Neural cell (in vitro differentiated cells): ENCODE measurements around the gene MAP1LC3B2. TPM values are rescaled to one million over a fixed set of nuclear protein-coding genes. Genes with fewer than 3 reads are reported as not detected.

Experiments
- H2AFZ ChIP-seq: fragments of 200-600, 300-800 bp; sonication (generic), shearing (Covaris generic); 2 replicates; pipeline ENCODE4 v1.6.0; 2014; ENCODE audit warnings: low read depth, mild to moderate bottlenecking, antibody characterized with exemption, low read length, moderate library complexity
- H3F3A ChIP-seq: fragments of 200-600 bp; shearing (Covaris generic); 2 replicates; pipeline ENCODE4 v1.6.1; 2016; ENCODE audit warnings: mild to moderate bottlenecking, moderate library complexity, mixed read lengths, antibody characterized with exemption, low read length; ENCODE audit not compliant: insufficient read depth, poor library complexity, severe bottlenecking
- H3K27ac ChIP-seq: fragments of 200-600, 300-800 bp; sonication (generic), shearing (Covaris generic); 2 replicates; pipeline ENCODE4 v1.5.1; 2014; ENCODE audit warnings: mild to moderate bottlenecking, low read length, moderate library complexity
- H3K27me3 ChIP-seq: fragments of 300-800, 200-600 bp; sonication (generic), shearing (Covaris generic); 2 replicates; pipeline ENCODE4 v1.6.0; 2014; ENCODE audit warnings: mild to moderate bottlenecking, low read depth, low read length, moderate library complexity; ENCODE audit not compliant: insufficient read depth
- H3K36me3 ChIP-seq: fragments of 300-800, 200-600 bp; sonication (generic), shearing (Covaris generic); 2 replicates; pipeline ENCODE4 v1.5.1; 2014; ENCODE audit warnings: mild to moderate bottlenecking, antibody characterized with exemption, low read length, moderate library complexity; ENCODE audit not compliant: insufficient read depth
- H3K4me2 ChIP-seq: fragments of 300-800, 200-600 bp; sonication (generic), shearing (Covaris generic); 2 replicates; pipeline ENCODE4 v1.6.0; 2014; ENCODE audit warnings: mild to moderate bottlenecking, low read length
- H3K4me3 ChIP-seq: fragments of 300-800, 200-600 bp; sonication (generic), shearing (Covaris generic); 2 replicates; pipeline ENCODE4 v1.5.1; 2014; ENCODE audit warnings: mild to moderate bottlenecking, low read length, moderate library complexity
- H3K79me2 ChIP-seq: fragments of 200-600 bp; shearing (Covaris generic); replicated peaks from 2 replicates; pipeline ENCODE4 v1.6.0; 2014; ENCODE audit warnings: mild to moderate bottlenecking, low read length, moderate library complexity; ENCODE audit not compliant: insufficient read depth
- H3K9ac ChIP-seq: fragments of 300-800, 200-600 bp; sonication (generic), shearing (Covaris generic); 2 replicates; pipeline ENCODE4 v1.6.1; 2016; ENCODE audit warnings: mild to moderate bottlenecking, low read length, mixed read lengths
- H3K9me2 ChIP-seq: fragments of 200-600 bp; shearing (Covaris generic); 2 replicates; pipeline ENCODE4 v1.6.1; 2016; ENCODE audit warnings: mild to moderate bottlenecking, low read length, mixed read lengths; ENCODE audit not compliant: insufficient read depth
- H3K9me3 ChIP-seq: fragments of 200-600, 300-800 bp; sonication (generic), shearing (Covaris generic); 2 replicates; pipeline ENCODE4 v1.6.1; 2016; ENCODE audit warnings: mild to moderate bottlenecking, mixed run types, low read length, moderate library complexity, mixed read lengths
- H4K20me1 ChIP-seq: fragments of 200-600 bp; shearing (Covaris generic); 2 replicates; pipeline ENCODE4 v1.6.1; 2016; ENCODE audit warnings: mild to moderate bottlenecking, mixed run types; ENCODE audit not compliant: insufficient read depth
- CTCF ChIP-seq: fragments of 450-650 bp; IDR thresholded peaks from 2 replicates; pipeline ENCODE4 v1.5.1; 2014; ENCODE audit warnings: antibody characterized with exemption, mild to moderate bottlenecking, moderate library complexity; ENCODE audit not compliant: poor library complexity, severe bottlenecking
- EP300 ChIP-seq: fragments of 450-650 bp; conservative IDR thresholded peaks from 2 replicates; pipeline ENCODE4 v1.6.1; 2014; ENCODE audit warnings: antibody characterized with exemption, mild to moderate bottlenecking, moderate library complexity; ENCODE audit not compliant: poor library complexity, severe bottlenecking
- EZH2 ChIP-seq: fragments of 200-600, 300-800 bp; shearing (Covaris generic), sonication (generic); IDR thresholded peaks from 2 replicates; pipeline ENCODE4 v1.6.1; 2014; ENCODE audit warnings: antibody characterized with exemption, low read length, borderline replicate concordance, mild to moderate bottlenecking; ENCODE audit not compliant: insufficient read depth, poor library complexity, severe bottlenecking
- MXI1 ChIP-seq: fragments of 450-650 bp; conservative IDR thresholded peaks from 2 replicates; pipeline ENCODE4 v1.6.1; 2014; ENCODE audit warnings: antibody characterized with exemption, mild to moderate bottlenecking; ENCODE audit not compliant: poor library complexity, severe bottlenecking
- POLR2AphosphoS5 ChIP-seq: IDR thresholded peaks from 2 replicates; pipeline ENCODE4 v1.6.1; 2012
- RAD21 ChIP-seq: fragments of 450-650 bp; conservative IDR thresholded peaks from 2 replicates; pipeline ENCODE4 v1.6.1; 2014; ENCODE audit warnings: antibody characterized with exemption, mild to moderate bottlenecking, moderate library complexity
- REST ChIP-seq: IDR thresholded peaks from 2 replicates; pipeline ENCODE4 v1.6.1; 2012; ENCODE audit warnings: borderline replicate concordance
- SMC3 ChIP-seq: fragments of 450-650 bp; conservative IDR thresholded peaks from 2 replicates; pipeline ENCODE4 v1.6.1; 2014; ENCODE audit warnings: antibody characterized with exemption, mild to moderate bottlenecking, moderate library complexity; ENCODE audit not compliant: poor library complexity
- TAF1 ChIP-seq: IDR thresholded peaks from 2 replicates; pipeline ENCODE4 v1.6.1; 2012; ENCODE audit warnings: low read depth
- polyA plus RNA-seq: library from polyadenylated mRNA; depleted of rRNA; stranded (reverse); fragments of >200 nt; gene quantifications from 2 replicates; pipeline ENCODE4 v1.2.3, GENCODE V29; 2014

Gene MAP1LC3B2
- polyA plus RNA-seq, 1 donor from 2014 or later: 3.9 TPM

- H3K36me3 ChIP-seq: no peaks in the 10 kb centered on the region
- H3K9me2 ChIP-seq: no peaks in the 10 kb centered on the region
- no peaks in the 10 kb centered on the region for H3K9me3 ChIP-seq
- no peaks in the 10 kb centered on the region for H3K79me2 ChIP-seq
- H3K9ac ChIP-seq: no peak overlapping the region
- no peak overlapping the region for H3K4me2 ChIP-seq
- no peaks in the 10 kb centered on the region for H4K20me1 ChIP-seq
- no peaks in the 10 kb centered on the region for H3K27me3 ChIP-seq
- TF ChIP-seq EP300 (peak; percentile 54), TAF1 (no peak), MXI1 (no peak), RAD21 (no peak)
- H3K27ac ChIP-seq: no peak overlapping the region
- H3F3A ChIP-seq: no peaks in the 10 kb centered on the region
- H3K4me3 ChIP-seq: no peak overlapping the region
- no peak overlapping the region for H2AFZ ChIP-seq
These were observed 11.2 kb upstream of the MAP1LC3B2 start for GRCh38 chr12:116547955-116548501.

GRCh38 chr12:116549993-116550392, 9.2 kb upstream of the MAP1LC3B2 start:
- H3K4me2 ChIP-seq: no peak overlapping the region
- no peak overlapping the region for H3K9ac ChIP-seq
- no peaks in the 10 kb centered on the region for H3K27me3 ChIP-seq
- TF ChIP-seq POLR2AphosphoS5 (no peak), REST (peak; percentile 69)
- no peaks in the 10 kb centered on the region for H3K79me2 ChIP-seq
- H3K9me3 ChIP-seq: no peaks in the 10 kb centered on the region
- no peak overlapping the region for H2AFZ ChIP-seq
- no peaks in the 10 kb centered on the region for H3K36me3 ChIP-seq
- no peak overlapping the region for H3K27ac ChIP-seq
- no peaks in the 10 kb centered on the region for H3F3A ChIP-seq
- no peaks in the 10 kb centered on the region for H3K9me2 ChIP-seq
- no peak overlapping the region for H3K4me3 ChIP-seq
- H4K20me1 ChIP-seq: no peaks in the 10 kb centered on the region

- Histone ChIP-seq H3K9me3 (no peaks in the 10 kb centered on the region), H3K79me2 (no peaks in the 10 kb centered on the region), H3K27me3 (no peaks in the 10 kb centered on the region), H4K20me1 (no peaks in the 10 kb centered on the region), H3K9ac (no peak overlapping the region), H3K9me2 (no peaks in the 10 kb centered on the region), H3K27ac (no peak overlapping the region), H2AFZ (no peak overlapping the region), H3K4me2 (no peak overlapping the region), H3K4me3 (no peak overlapping the region), H3F3A (no peaks in the 10 kb centered on the region), H3K36me3 (no peaks in the 10 kb centered on the region)
- TF ChIP-seq REST: no peak
- TF ChIP-seq SMC3: no peak
- no peak for TF ChIP-seq RAD21
- TF ChIP-seq EZH2: no peak
- no peak for TF ChIP-seq CTCF
- no peak for TF ChIP-seq POLR2AphosphoS5
- TF ChIP-seq EP300: no peak
- TF ChIP-seq TAF1: no peak
- TF ChIP-seq MXI1: no peak
These were observed 8.0 kb upstream of the MAP1LC3B2 start for GRCh38 chr12:116551151-116551550.
